Germinal center (tissue), 1 donor: Measurements from ENCODE around the gene PRCC.
"Not testable (repeated sequence)": the region's sequence is repeated elsewhere in the genome, so short reads cannot be mapped to it uniquely, and the experiment has no call there.

ENCODE experiments used
- DNase-seq: peaks from one replicate; pipeline ENCODE4 v3.0.0; 2012; ENCODE audit warnings: mixed read lengths, low spot score

The PRCC gene

GRCh38 chr1:156744344-156744743 is 23.0 kb upstream of the PRCC start:
- no peak for DNase-seq

DNA sequence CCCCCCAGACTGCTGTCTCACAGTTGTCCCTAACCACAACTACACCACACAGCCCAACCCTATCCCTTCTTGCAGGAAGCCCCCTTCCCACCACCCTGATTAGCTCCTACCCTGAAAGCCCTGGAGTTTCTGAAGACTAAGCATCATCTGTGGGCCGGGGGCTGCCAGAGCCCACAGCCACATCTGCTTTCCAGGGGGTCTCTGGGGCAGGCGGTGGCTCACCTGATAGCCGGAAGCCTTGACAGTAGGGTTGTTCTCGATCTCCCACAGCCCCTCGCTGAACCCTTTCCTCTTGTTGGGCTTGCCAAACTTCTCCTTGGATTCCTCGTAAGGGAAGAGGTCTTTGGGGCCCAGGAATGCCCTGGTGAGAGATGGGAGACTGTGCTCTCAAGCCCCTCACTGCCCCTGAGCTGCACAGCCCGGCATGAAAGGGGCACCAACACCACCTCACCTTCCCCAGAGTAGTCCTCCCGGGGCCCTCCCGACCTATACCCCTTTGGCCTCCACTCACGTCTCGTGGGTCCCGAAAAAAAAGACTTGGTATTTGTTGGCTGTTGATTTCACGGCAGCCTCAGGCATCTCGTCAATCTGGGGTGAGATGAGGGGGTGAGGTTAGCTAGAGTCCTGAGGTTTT is 22.4 kb upstream of the PRCC start:
- DNase-seq, result no peak

- DNase-seq, result no peak
Observed at GRCh38 chr1:156745881-156746280, 21.5 kb upstream of the PRCC start.

- no peak for DNase-seq
Observed at GRCh38 chr1:156746406-156746727, 21.0 kb upstream of the PRCC start.

DNA sequence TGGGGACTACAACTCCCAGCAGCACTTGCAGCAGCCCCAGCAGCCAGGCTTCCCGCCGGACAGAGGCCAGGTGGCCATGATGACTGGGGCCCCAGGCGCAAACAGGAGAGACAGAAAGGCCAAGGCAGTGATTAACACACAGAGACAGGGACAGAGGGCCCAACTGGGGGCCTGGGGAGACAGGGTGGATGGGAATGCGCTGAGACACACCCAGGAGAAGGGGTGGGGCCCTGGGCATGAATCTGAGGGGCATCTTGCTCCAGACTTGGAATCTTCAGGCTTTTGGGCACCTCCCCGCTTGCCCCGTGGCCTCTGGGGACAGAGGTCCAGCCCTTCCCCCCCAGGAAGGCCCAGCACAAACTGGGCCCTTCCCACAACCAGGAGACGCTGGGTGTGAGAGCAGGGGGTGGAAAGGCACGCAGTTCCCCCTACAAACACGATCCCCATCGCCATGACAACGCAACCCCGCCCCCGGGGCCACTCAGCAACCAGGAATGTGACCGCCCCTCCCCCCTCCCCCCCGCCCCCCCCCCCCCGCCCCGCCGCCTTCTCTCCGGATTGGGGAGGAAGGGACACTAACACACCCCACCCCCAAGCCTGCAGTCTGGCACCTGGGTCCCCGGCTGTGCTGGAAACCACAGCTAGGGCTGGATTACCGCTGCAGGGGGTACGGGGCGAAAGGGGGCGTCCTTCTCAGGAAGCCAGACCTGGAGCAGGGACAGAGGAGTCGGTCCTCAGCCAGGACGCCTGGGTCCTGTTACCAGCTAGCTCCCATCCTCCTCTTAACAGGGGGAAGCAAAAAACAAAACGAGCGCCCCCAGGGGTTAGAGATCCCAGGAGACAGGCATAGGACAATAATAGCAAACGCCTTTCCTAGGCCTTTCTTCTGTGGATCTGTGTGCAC is 20.4 kb upstream of the PRCC start:
- DNase-seq, result peak; percentile 54

DNA sequence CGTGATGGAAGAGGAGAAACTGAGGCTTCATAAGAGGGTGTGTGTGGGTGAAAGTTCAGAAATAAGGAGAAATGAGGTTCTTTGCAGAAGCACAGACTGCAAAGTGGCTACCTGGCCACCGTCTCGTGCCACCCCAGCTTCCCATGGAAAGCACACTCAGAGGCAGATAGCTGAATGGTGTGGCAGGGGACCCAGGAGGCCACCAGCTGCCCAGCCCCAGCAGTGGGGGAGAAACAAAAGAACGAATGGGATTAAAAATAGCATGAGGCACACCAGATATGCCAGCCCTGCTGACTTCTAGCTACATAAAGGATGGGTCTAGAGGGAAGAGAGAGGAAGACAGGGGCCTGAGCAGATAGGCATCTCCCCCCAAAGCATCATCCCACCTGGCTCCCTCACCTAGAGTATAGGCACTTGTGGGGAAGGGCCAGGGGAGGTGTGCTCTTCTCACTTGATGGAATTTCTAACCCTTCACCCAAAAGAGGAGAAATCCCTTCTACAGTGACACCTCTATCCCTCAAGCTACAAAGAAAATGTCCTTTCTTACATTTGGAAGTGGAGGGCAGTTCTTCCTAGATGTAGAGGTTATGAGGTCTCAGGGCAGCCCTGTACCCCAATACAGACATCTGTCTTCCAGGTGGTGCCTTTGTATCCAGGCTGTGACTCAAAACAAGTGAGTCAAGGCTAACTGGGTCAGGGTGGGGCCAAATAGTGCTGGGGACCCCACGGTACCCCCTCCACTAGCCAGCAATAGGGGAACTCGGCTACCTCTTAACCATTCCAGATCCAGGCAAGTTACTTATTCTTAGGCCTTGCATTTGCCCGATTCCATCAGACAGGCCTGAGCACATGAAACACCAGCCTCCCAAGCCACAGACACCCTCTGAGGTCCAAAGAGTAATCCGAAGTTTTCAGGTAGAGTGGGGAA is 19.3 kb upstream of the PRCC start:
- no peak for DNase-seq

- DNase-seq, result no peak
Observed at GRCh38 chr1:156748670-156749418, 18.5 kb upstream of the PRCC start.

DNA sequence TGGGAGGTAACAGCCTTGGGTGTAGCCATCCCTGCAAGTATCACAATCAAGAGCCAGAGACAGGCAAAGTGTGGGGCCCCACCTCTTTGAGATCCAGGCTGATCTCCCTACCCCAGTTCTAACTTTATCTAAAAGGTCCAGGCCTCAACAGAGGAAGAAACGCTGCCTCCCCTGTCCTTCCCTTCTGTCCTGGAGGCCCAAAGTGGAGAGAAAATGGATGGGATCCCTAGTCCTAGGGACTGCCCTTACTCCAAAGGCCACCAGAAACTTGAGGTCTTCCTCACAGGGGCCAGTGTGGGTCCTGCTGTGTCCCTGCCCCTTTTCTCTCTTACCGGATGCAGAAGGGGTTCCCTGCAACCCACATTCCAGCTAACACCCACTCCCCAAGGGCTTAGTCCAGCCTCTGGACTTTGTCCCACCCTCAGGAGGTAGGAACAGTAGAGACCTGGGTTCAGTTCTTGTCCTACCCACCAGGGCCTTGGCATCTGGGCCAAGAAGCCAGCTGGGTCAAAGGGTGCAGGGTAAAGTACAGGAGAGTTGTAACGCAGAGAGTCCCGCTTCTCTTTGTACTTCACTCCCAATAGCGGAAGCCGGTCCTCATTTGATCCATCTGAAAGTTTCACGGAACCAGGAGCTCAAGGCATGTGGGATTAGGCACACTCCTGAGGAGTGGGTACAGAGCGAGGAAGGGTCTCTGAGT is 17.8 kb upstream of the PRCC start:
- DNase-seq, result no peak

- peak; percentile 51 for DNase-seq
Observed at GRCh38 chr1:156750191-156750672, 17.1 kb upstream of the PRCC start.

GRCh38 chr1:156750711-156751450 is 16.5 kb upstream of the PRCC start:
- peak; percentile 52 for DNase-seq

- no peak for DNase-seq
Observed at GRCh38 chr1:156751451-156751756, 15.9 kb upstream of the PRCC start, which contains the start of gene HDGF. TSS of gene HDGF (minus strand) at chr1:156751675. CDS start at chr1:156751429, 246 bp downstream.

DNA sequence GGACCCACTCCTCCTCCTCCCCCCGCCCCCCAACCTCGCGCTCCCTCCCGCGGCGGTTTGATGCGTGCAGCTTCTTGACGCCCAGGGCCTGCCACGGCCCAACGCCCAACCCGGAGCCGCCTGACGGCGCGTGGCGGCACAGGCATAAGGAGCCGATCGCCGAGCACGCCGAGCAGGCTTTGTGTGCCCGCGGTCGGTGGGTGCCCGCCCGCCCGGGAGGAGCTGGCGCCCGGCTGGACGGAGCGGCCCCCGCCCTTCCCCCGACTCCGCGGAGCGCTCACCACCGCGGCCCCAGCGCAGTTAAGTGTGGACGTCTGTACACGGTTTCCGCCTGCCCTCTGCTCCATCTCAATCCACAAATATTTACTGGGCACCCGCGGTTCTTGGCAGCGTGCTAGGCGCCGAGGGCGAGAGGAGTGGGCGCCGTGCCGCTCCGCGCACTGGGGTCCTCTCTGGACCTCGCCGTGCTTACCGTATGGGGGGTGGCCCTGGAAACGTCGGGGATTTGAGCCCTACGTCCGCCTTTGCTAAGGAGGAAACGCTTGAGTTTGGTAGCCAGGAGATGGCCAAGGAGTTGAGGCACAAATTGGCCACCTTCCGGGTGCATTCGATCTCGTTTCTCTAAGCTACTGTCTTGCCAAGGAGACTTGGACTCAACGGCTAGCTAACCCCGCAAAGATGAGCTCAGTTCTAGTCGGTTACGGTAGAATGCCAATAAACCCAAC is 15.4 kb upstream of the PRCC start:
- peak; percentile 93 for DNase-seq

DNA sequence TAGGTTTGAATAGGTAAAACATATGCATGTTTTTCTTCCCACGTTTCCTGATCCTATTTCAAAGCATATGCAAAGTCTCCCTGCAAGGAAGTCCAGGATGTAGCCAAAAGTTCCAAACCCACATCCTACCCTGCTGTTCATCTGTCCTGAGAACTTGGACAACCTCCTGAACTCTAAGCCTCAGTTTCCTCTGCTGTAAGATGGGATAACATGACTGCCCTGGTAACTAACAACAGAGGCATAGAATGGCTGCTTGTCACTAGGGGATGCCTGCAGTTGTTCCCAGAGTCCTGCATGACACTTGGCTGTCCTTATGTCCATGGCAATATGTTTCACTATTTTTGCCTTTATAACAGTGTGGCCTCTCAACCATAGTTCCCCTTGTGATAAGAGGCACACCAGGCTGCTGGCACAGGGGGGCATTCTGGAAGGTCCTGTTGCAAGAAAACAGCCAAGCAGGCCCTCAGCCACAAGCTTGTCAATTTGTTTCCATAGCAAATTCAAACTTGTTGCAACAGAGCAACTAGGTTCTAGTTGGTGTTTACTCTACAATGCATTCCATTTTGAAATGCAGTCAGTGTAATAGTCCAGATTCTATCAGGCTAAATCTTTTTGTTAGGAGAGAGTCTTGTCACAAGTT is 14.4 kb upstream of the PRCC start:
- DNase-seq, result no peak

DNA sequence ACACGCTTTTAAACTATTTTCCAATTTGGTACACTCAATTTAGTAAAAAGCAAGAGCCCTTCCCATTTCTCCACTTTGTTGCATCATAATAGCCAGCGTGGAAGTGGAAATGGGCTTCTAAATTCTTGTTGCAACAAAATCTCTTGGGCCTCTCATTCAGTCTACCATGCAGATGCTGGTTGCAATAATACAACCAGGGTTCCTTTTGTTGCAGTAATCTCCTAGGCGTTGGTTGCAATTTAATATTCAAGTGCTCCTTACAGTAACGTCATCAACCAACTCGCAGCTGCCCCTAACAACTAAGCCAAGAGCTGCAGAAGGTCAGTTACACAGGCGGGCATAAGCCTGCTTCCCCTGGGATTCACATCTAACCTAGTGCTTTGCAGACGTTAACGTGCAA is 13.1 kb upstream of the PRCC start:
- DNase-seq, result no peak

DNA sequence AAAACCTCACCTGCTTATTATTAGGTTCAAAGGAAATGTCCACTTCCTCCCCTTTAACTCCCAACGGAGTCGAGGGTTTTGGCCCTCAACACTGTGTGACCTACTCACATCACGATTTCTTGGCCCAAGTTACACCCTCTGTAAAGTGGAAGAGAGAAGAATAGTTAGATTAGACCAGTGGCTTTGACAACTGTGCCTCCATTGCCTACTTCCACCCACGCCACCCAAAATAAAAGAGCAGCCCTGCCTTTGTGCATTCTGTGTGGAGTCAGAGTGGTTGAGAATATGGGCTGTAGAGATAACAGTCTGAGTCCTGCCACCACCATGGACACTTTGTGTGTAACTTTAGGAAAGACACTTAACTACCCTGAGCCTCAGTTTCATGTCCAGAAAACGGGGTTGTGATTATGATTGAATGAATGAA is 11.8 kb upstream of the PRCC start:
- no peak for DNase-seq

- DNase-seq, result no peak
Observed at GRCh38 chr1:156756355-156756754, 11.0 kb upstream of the PRCC start.

DNA sequence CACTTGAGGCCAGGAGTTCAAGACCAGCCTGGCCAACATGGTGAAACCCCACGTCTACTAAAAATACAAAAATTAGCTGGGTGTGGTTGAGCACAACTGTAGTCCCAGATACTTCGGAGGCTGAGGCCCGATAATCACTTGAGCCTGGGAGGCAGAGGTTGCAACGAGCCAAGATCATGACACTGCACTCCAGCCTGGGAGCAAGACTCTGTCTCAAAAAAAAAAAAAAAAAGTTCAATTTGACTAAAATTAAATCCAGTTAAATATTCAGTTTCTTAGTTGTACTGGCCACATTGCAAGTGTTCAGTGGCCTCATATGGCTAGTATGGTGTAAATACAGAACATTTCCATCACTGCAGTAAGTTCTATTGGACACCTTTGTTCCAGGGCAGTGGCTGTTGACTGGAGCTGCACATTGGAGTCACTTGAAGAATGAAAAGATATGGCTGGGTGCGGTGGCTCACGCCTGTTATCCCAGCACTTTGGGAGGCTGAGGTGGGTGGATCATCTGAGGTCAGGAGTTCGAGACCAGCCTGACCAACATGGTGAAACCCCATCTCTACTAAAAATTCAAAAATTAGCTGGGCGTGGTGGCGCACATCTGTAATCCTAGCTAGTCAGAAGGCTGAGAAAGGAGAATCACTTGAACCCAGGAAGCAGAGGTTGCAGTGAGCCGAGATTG is 9.6 kb upstream of the PRCC start:
- not testable (repeated sequence) for DNase-seq

DNA sequence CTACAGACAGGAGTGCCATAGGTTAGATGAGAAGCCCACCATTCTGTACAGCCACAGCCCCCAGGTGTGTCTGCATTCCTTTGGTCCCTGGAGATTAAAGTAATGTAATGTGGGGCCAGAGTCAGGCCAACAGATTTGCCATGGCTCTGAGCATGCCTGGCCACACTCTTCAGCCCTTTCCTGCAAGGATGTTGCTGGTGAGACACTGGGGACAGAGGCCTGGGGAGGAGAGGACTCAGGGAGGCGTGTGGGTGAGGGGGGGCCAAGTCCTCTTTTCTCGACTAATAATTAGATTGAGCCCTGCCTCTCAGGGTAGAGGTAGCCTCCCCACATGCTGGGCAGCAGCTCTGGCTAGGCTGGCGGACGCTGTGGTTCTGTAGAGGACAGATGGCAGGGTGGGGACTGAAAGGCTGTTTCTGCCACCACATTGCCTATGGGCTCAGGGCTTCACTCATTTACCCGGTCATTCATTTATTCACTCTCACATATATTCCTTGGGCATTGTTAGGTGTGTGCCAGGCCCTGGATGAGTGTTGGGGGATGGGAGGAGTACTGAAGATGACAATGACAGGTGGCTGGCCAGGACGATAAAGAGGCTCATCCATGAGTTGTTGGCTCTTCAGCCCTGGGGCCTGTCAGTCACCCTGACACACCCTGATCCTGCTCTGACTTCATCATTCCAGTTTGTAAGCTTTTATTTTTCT is 7.1 kb upstream of the PRCC start:
- no peak for DNase-seq
